Right lobe of liver (tissue), 6 donors: Measurements from ENCODE around the gene NBEA. TPM values are rescaled to one million over a fixed set of nuclear protein-coding genes. Genes with fewer than 3 reads are reported as not detected.

Source experiments
- ATAC-seq, 4 donors: fragments of 200-7000 bp; cut with Tn5 transposase; one replicate each; pipeline ENCODE4 v1.9.1; 2020; ENCODE audit warnings: mild to moderate bottlenecking in 4 of 4, moderate library complexity in 4 of 4
- DNase-seq, 3 donors: peaks; one replicate each; pipeline ENCODE4 v3.0.0-alpha.2; 2020
- H3K27ac ChIP-seq, 3 donors: fragments of 200-600 bp; one replicate each; pipeline ENCODE4 v1.8.0; 2022
- H3K27me3 ChIP-seq, 2 donors: fragments of 200-600 bp; one replicate each; pipeline ENCODE4 v1.8.0; 2022
- H3K36me3 ChIP-seq, 4 donors: fragments of 200-600 bp; sonication (generic) in 1 of 4; one replicate each; pipeline versions ENCODE4 v1.5.1 to v1.8.0; 2017 to 2022; ENCODE audit warnings: control low read depth in 1 of 4
- H3K4me1 ChIP-seq, 4 donors: fragments of 200-600 bp; sonication (generic) in 1 of 4; one replicate each; pipeline versions ENCODE4 v1.5.1 to v1.8.0; 2017 to 2022; ENCODE audit warnings: control low read depth in 1 of 4
- H3K4me3 ChIP-seq, 3 donors: fragments of 200-600 bp; one replicate each; pipeline ENCODE4 v1.8.0; 2022
- H3K9me3 ChIP-seq, 4 donors: fragments of 200-600 bp; sonication (generic) in 1 of 4; one replicate each; pipeline versions ENCODE4 v1.5.1 to v1.8.0; 2017 to 2022; ENCODE audit warnings: control low read depth in 1 of 4
- CTCF ChIP-seq, 4 donors: fragments of 200-600 bp in 3 of 4; fragments of 450-650 bp in 1 of 4; IDR thresholded peaks; one replicate each; pipeline versions ENCODE4 v1.5.1 to v1.8.0; 2016 to 2022; ENCODE audit warnings: antibody characterized with exemption in 4 of 4, mild to moderate bottlenecking in 2 of 4
- POLR2A ChIP-seq: fragments of 450-650 bp; IDR thresholded peaks from one replicate; pipeline ENCODE4 v1.6.1; 2017; ENCODE audit warnings: antibody characterized with exemption, mild to moderate bottlenecking
- WGBS: methylation state at CpG from one replicate; pipeline ENCODE4 v1.1.6; 2018; ENCODE audit warnings: low coverage, low lambda C conversion rate; ENCODE audit not compliant: insufficient coverage; ENCODE audit errors: missing lambda C conversion rate; 5-methylcytosine and 5-hydroxymethylcytosine counted together
- intact Hi-C, 2 donors: fragments of 100-400 bp; cut with DNase I; formaldehyde crosslinking; loops; one replicate each; pipeline versions ENCODE4 v1.11.2 to v1.14.1; 2022
- total RNA-seq, 6 experiments: library from RNA; depleted of rRNA in 2 of 6; stranded (reverse); fragments of >200 nt in 2 of 6; fragmentation: NEBNext Ultra II Directional in 3 of 6; extraction: Animal tissue kit (Norgen Biotek cat#: 25700) in 3 of 6; gene quantifications; one replicate each; pipeline versions ENCODE4 v1.1.0 to v1.2.4, GENCODE V29; 2016 to 2023
- donor health status: DM: no; HTN: yes; CAD: no.
- donor health status: DM: no; HTN: no; CAD: no.
- donor health status: DM: no; HTN: no; CAD: no.
- donor health status: DM: no; HTN: yes; CAD: no.
- donor health status: DM: no; HTN: yes; CAD: no.

Gene NBEA
- total RNA-seq, 6 experiments from 2014 or later, result 0.62 to 1.7 (median 0.75) TPM

GRCh38 chr13:34899888-34900287, 42.2 kb upstream of the NBEA start:
- Histone ChIP-seq H3K27ac (no peak overlapping the region), H3K9me3 (no peaks in the 10 kb centered on the region), H3K4me1 (no peaks in the 10 kb centered on the region), H3K4me3 (no peak overlapping the region), H3K36me3 (no peaks in the 10 kb centered on the region), H3K27me3 (no peaks in the 10 kb centered on the region)
- intact Hi-C loops, result no loop called here
- ATAC-seq, result no peak
- no peak for DNase-seq
- no peak for TF ChIP-seq POLR2A
- TF ChIP-seq CTCF (IDR thresholded peaks at IDR 0.05), result no peak
- 18% methylated on average over 6 of the region's 6 CpGs for WGBS

DNA sequence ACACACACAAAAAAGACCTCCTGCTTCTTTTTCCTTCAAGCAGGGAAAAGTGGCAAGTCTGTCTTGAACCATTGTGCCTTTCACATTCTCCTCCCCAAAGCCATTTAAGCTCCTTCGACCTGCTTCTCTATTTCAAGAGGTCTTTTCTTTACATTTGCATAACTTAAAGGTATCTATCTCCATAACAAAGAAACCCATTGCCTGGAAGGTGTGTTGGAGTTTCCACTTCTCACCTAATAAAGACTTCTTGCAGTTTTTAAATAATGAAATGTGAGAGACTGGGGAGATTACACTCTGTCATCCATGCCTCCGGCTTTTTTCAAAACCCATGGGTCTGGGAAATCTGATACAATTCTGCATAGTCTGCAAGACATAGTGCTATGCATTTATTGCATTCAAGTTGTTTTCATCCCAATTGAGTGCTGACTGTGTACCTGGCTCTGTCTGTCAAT, 41.8 kb upstream of the NBEA start:
- ATAC-seq (no peak), DNase-seq (no peak)
- H3K36me3 ChIP-seq, result no peaks in the 10 kb centered on the region
- WGBS, result 24% methylated on average over 2 of the region's 2 CpGs
- TF ChIP-seq CTCF (IDR thresholded peaks at IDR 0.05), result no peak
- no peak for TF ChIP-seq POLR2A
- intact Hi-C loops, result no loop called here
- H3K27ac ChIP-seq, result no peak overlapping the region
- H3K4me3 ChIP-seq, result no peak overlapping the region
- no peaks in the 10 kb centered on the region for H3K27me3 ChIP-seq
- H3K4me1 ChIP-seq, result no peaks in the 10 kb centered on the region
- no peaks in the 10 kb centered on the region for H3K9me3 ChIP-seq

DNA sequence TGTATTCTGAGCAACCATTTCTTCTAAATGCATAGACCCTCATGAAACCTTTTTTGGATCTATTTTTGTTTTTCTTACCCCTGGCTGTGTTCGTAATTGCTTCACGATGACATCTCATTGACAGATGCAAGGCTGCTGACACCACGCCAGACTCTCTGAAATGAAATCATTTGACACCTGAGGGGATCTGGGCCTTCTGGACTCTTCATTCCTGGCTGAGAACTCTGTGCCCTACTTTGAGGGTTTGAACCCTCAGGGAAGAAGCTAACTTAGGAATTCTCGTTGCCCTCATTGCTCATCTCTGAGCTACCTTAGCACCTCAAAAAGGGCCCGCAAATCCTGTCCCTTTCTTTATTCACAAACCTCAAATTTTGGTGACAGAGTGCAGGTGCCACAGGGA, 40.5 kb upstream of the NBEA start:
- intact Hi-C loops, result no loop called here
- DNase-seq (no peak), ATAC-seq (no peak)
- H3K27ac ChIP-seq, result no peak overlapping the region
- H3K4me3 ChIP-seq, result no peak overlapping the region
- no peaks in the 10 kb centered on the region for H3K4me1 ChIP-seq
- no peaks in the 10 kb centered on the region for H3K9me3 ChIP-seq
- H3K27me3 ChIP-seq, result no peaks in the 10 kb centered on the region
- TF ChIP-seq POLR2A (no peak), CTCF (IDR thresholded peaks at IDR 0.05) (no peak)
- H3K36me3 ChIP-seq, result no peaks in the 10 kb centered on the region
- WGBS, result 48% methylated on average over 5 of the region's 5 CpGs

- WGBS, result 47% methylated on average over 2 of the region's 2 CpGs
- H3K36me3 ChIP-seq, result no peaks in the 10 kb centered on the region
- TF ChIP-seq CTCF (IDR thresholded peaks at IDR 0.05) (no peak), POLR2A (no peak)
- DNase-seq (no peak), ATAC-seq (no peak)
- no peaks in the 10 kb centered on the region for H3K4me1 ChIP-seq
- no peak overlapping the region for H3K4me3 ChIP-seq
- H3K27me3 ChIP-seq, result peaks cover 0 to 6% of the 10 kb centered on the region in 2 donors
- H3K9me3 ChIP-seq, result no peaks in the 10 kb centered on the region
- H3K27ac ChIP-seq, result no peak overlapping the region
- intact Hi-C loops, result no loop called here
These were observed 30.9 kb upstream of the NBEA start for GRCh38 chr13:34911159-34911558.

DNA sequence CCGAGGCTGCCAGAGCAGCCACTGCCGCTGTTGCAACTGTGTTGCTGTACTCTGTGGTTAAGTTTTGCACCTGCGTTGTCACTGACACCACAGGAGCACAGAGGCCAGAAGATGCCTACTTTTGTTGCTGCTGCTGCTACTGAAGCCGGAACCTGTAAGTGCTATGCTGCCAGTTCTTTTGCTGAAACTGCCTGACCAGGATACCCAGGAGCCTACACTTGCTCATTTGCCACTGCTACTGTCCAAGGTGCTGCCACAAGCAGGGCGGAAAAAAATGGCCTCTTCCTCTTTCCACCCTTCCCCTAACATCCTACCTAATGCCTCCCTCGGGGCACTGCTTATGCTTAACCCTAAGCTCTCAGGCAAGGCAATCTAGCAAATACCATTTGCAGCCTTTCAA, 29.0 kb upstream of the NBEA start:
- no peaks in the 10 kb centered on the region for H3K4me1 ChIP-seq
- no peak overlapping the region for H3K27ac ChIP-seq
- 22% methylated on average over 4 of the region's 6 CpGs for WGBS
- no peaks in the 10 kb centered on the region for H3K36me3 ChIP-seq
- no peak for ATAC-seq
- TF ChIP-seq CTCF (IDR thresholded peaks at IDR 0.05) (no peak), POLR2A (no peak)
- intact Hi-C loops, result no loop called here
- no peak for DNase-seq
- no peak overlapping the region for H3K4me3 ChIP-seq
- H3K27me3 ChIP-seq, result peaks cover 0 to 6% of the 10 kb centered on the region in 2 donors
- H3K9me3 ChIP-seq, result no peaks in the 10 kb centered on the region
